Bronchial epithelial cell (primary cell): ENCODE data around the gene ADARB2. TPM values are rescaled to one million over a fixed set of nuclear protein-coding genes. Genes with fewer than 3 reads are reported as not detected.
A peak's percentile ranks its signal among the peaks of the same experiment; 100 is the strongest.

Experiments used
- DNase-seq: peaks from one replicate; pipeline ENCODE4 v3.0.0-alpha.2; 2010; ENCODE audit warnings: low read depth
- FAIRE-seq: peaks from 2 replicates; lab custom pipeline; 2011; peaks lifted over from hg19 to GRCh38; lab: Jason Lieb, UNC
- H3K27me3 ChIP-seq: 2 replicates; pipeline ENCODE4 v1.5.1; 2011; ENCODE audit warnings: low read length; ENCODE audit not compliant: control insufficient read depth, insufficient read depth
- H3K36me3 ChIP-seq: 2 replicates; pipeline ENCODE4 v1.5.1; 2011; ENCODE audit warnings: low read length; ENCODE audit not compliant: control insufficient read depth, insufficient read depth
- H3K4me3 ChIP-seq: 2 replicates; pipeline ENCODE4 v1.5.1; 2011; ENCODE audit warnings: mild to moderate bottlenecking, low read depth, low read length, control low read depth
- CTCF ChIP-seq: IDR thresholded peaks from 2 replicates; pipeline ENCODE4 v1.5.1; 2011; ENCODE audit warnings: mild to moderate bottlenecking, moderate library complexity, low read length, control low read depth, inconsistent platforms; ENCODE audit not compliant: insufficient read depth, severe bottlenecking
- total RNA-seq: library from RNA; depleted of rRNA; stranded (reverse); fragments of >200 nt; gene quantifications from 2 replicates; pipeline ENCODE4 v1.2.1, GENCODE V29; 2014

Gene ADARB2
- total RNA-seq, 1 donor from 2014 or later: not detected

- H3K36me3 ChIP-seq: no peaks in the 10 kb centered on the region
- FAIRE-seq (no peak), DNase-seq (no peak)
- no peak for TF ChIP-seq CTCF
- no peak overlapping the region for H3K4me3 ChIP-seq
- H3K27me3 ChIP-seq: no peaks in the 10 kb centered on the region
These were observed 535.0 kb downstream of the ADARB2 start for GRCh38 chr10:1202343-1202742.

- H3K36me3 ChIP-seq: no peaks in the 10 kb centered on the region
- no peaks in the 10 kb centered on the region for H3K27me3 ChIP-seq
- no peak for TF ChIP-seq CTCF
- DNase-seq (no peak), FAIRE-seq (peak; percentile 66)
- H3K4me3 ChIP-seq: no peak overlapping the region
These were observed 536.2 kb downstream of the ADARB2 start for GRCh38 chr10:1200866-1201807.

- no peaks in the 10 kb centered on the region for H3K27me3 ChIP-seq
- FAIRE-seq (no peak), DNase-seq (no peak)
- H3K36me3 ChIP-seq: no peaks in the 10 kb centered on the region
- no peak overlapping the region for H3K4me3 ChIP-seq
- no peak for TF ChIP-seq CTCF
These were observed 537.2 kb downstream of the ADARB2 start for GRCh38 chr10:1199897-1200721.

GRCh38 chr10:1199345-1199673 lies 538.0 kb downstream of the ADARB2 start:
- H3K36me3 ChIP-seq: no peaks in the 10 kb centered on the region
- no peak for TF ChIP-seq CTCF
- FAIRE-seq (no peak), DNase-seq (no peak)
- H3K4me3 ChIP-seq: no peak overlapping the region
- H3K27me3 ChIP-seq: no peaks in the 10 kb centered on the region

GRCh38 chr10:1198453-1199344 lies 538.6 kb downstream of the ADARB2 start:
- no peaks in the 10 kb centered on the region for H3K36me3 ChIP-seq
- FAIRE-seq (peak; percentile 58), DNase-seq (no peak)
- no peak overlapping the region for H3K4me3 ChIP-seq
- no peak for TF ChIP-seq CTCF
- H3K27me3 ChIP-seq: no peaks in the 10 kb centered on the region
